ENCODE data around the gene C1QL4.

C1QL4 gene

DNA sequence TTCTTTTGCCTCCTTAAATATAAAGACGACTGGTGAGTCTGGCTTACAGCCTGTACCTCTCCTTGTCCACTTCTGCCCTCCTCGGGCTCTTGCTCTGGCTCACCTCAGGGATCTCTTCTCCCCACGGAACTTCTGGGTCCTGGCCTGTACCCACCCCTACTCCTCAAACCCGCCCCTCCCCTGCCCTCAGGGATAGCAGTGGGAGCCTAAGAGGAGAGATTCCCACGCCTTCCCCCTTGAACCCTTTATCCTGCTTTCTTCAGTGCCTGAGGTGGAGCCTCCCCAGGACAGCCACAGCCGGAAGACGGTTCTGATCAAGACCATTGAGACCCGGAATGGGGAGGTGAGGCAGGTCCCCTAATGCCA lies 39.3 kb downstream of the C1QL4 start:
- H3K4me1 ChIP-seq (ENCODE audit: insufficient read depth, low read length, severe bottlenecking), result peaks cover 8% of the 10 kb centered on the region
- H3K36me3 ChIP-seq (ENCODE audit: insufficient read depth, low read length), result no peaks in the 10 kb centered on the region
- TF ChIP-seq, protein P1, sequence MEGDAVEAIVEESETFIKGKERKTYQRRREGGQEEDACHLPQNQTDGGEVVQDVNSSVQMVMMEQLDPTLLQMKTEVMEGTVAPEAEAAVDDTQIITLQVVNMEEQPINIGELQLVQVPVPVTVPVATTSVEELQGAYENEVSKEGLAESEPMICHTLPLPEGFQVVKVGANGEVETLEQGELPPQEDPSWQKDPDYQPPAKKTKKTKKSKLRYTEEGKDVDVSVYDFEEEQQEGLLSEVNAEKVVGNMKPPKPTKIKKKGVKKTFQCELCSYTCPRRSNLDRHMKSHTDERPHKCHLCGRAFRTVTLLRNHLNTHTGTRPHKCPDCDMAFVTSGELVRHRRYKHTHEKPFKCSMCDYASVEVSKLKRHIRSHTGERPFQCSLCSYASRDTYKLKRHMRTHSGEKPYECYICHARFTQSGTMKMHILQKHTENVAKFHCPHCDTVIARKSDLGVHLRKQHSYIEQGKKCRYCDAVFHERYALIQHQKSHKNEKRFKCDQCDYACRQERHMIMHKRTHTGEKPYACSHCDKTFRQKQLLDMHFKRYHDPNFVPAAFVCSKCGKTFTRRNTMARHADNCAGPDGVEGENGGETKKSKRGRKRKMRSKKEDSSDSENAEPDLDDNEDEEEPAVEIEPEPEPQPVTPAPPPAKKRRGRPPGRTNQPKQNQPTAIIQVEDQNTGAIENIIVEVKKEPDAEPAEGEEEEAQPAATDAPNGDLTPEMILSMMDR (IDR thresholded peaks at IDR 0.05; ENCODE audit: low read length), result no peak
- TF ChIP-seq EZH2 (IDR thresholded peaks at IDR 0.05; ENCODE audit: borderline replicate concordance, low read length), result no peak
- peak overlapping the region; percentile 79; the same call in 1 of the 2 replicates for H3K4me2 ChIP-seq (ENCODE audit: low read length)
- H3K79me2 ChIP-seq (ENCODE audit: insufficient read depth, low read length), result no peaks in the 10 kb centered on the region
- H3K9me2 ChIP-seq (ENCODE audit: low read depth, low read length), result no peaks in the 10 kb centered on the region
- H3K9me3 ChIP-seq (ENCODE audit: low read length), result no peaks in the 10 kb centered on the region
- H3K27me3 ChIP-seq (ENCODE audit: insufficient read depth, low read length), result peaks cover 4% of the 10 kb centered on the region; the same call in 1 of the 2 replicates
- no peaks in the 10 kb centered on the region for H4K20me1 ChIP-seq (ENCODE audit: insufficient read depth, low read length)
- H2AFZ ChIP-seq (ENCODE audit: low read length), result no peak overlapping the region
- H3K9ac ChIP-seq (ENCODE audit: low read length), result no peak overlapping the region
- no peaks in the 10 kb centered on the region for H3F3A ChIP-seq (ENCODE audit: insufficient read depth, low read length)
- no peak overlapping the region for H3K27ac ChIP-seq (ENCODE audit: low read depth, low read length, poor library complexity, severe bottlenecking)
- H3K4me3 ChIP-seq (ENCODE audit: low read depth, low read length, poor library complexity, severe bottlenecking), result peak overlapping the region; percentile 50

DNA sequence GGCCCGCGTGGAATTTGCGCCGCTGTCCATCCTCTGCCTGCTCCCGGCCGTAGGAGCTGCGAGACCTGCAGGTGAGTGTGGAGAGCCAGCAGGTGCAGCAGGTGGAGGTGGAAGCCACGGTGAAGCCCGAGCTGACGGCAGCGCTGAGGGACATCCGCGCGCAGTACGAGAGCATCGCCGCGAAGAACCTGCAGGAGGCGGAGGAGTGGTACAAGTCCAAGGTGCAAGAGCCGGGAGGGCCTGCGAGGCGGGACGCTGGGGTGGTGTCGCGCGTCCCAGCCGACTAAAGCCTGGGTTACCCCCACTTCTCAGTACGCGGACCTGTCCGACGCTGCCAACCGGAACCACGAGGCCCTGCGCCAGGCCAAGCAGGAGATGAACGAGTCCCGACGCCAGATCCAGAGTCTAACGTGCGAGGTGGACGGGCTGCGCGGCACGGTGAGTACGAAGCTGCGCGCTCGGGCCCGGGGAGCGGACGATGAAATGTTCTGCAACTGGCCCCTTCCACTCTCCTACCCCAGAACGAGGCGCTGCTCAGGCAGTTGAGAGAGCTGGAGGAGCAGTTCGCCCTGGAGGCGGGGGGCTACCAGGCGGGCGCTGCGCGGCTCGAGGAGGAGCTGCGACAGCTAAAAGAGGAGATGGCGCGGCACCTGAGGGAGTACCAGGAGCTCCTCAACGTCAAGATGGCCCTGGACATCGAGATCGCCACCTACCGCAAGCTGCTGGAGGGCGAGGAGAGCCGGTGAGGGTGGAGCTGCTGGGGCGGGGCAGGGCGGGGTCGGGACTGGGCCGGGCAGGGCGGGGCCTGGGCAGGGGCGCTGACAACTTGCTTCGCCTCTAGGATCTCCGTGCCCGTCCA lies 39.9 kb downstream of the C1QL4 start:
- Histone ChIP-seq H3K27me3 (ENCODE audit: insufficient read depth, low read length) (peaks cover 4% of the 10 kb centered on the region; the same call in 1 of the 2 replicates), H4K20me1 (ENCODE audit: insufficient read depth, low read length) (no peaks in the 10 kb centered on the region), H3K4me3 (ENCODE audit: low read depth, low read length, poor library complexity, severe bottlenecking) (peak overlapping the region; percentile 50), H3K36me3 (ENCODE audit: insufficient read depth, low read length) (no peaks in the 10 kb centered on the region), H3K4me1 (ENCODE audit: insufficient read depth, low read length, severe bottlenecking) (peaks cover 8% of the 10 kb centered on the region), H3K9me3 (ENCODE audit: low read length) (no peaks in the 10 kb centered on the region), H3F3A (ENCODE audit: insufficient read depth, low read length) (no peaks in the 10 kb centered on the region), H2AFZ (ENCODE audit: low read length) (no peak overlapping the region), H3K79me2 (ENCODE audit: insufficient read depth, low read length) (no peaks in the 10 kb centered on the region), H3K27ac (ENCODE audit: low read depth, low read length, poor library complexity, severe bottlenecking) (no peak overlapping the region), H3K9ac (ENCODE audit: low read length) (no peak overlapping the region), H3K9me2 (ENCODE audit: low read depth, low read length) (no peaks in the 10 kb centered on the region), H3K4me2 (ENCODE audit: low read length) (peak overlapping the region; percentile 79)
- TF ChIP-seq EZH2 (IDR thresholded peaks at IDR 0.05; ENCODE audit: borderline replicate concordance, low read length), result no peak
- TF ChIP-seq, protein P1 (IDR thresholded peaks at IDR 0.05; ENCODE audit: low read length), result peak; percentile 54

DNA sequence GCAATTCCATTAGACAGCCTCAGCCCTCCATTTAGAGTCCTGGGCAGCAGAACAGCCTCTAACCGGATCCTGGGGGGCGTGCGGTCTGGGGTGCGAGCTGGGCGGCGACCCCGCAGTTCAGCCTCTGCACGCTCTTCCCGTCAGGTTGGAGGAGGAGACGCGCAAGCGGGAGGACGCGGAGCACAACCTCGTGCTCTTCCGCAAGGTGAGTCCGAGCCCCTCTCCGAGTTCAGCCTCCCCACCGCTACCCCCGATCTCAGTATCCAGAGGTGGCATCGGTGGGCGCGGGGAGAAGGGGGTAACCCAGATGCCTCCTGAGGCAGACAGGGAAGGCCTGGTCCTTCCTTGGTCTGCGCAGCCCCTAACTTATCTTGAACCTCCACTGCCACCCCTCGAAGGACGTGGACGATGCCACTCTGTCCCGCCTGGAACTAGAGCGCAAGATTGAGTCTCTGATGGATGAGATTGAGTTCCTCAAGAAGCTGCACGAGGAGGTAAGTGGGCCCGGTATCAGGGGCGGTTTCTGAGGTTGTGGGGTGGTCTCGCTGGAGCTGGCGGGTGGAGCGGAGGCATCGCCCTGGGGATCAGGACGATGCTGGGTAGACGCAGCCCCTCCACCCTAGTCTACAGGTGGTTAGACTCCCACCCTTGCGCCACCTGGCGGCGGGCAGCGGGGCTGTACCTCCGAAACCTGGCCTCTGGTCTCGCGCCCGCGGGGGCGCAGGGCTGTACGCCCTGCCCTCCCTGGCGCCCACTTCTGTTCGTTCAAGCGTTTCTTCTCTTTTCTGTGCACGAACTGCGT lies 40.8 kb downstream of the C1QL4 start:
- TF ChIP-seq, protein P1 (IDR thresholded peaks at IDR 0.05; ENCODE audit: low read length), result peak; percentile 91
- TF ChIP-seq EZH2 (IDR thresholded peaks at IDR 0.05; ENCODE audit: borderline replicate concordance, low read length), result no peak

More for the DNA sequence above, 40.8 kb downstream of the C1QL4 start:
- Histone ChIP-seq H3K4me1 (ENCODE audit: insufficient read depth, low read length, severe bottlenecking) (peaks cover 8% of the 10 kb centered on the region), H3K79me2 (ENCODE audit: insufficient read depth, low read length) (no peaks in the 10 kb centered on the region), H3K9ac (ENCODE audit: low read length) (no peak overlapping the region), H3K9me3 (ENCODE audit: low read length) (no peaks in the 10 kb centered on the region), H3K9me2 (ENCODE audit: low read depth, low read length) (no peaks in the 10 kb centered on the region), H2AFZ (ENCODE audit: low read length) (no peak overlapping the region), H4K20me1 (ENCODE audit: insufficient read depth, low read length) (no peaks in the 10 kb centered on the region), H3K36me3 (ENCODE audit: insufficient read depth, low read length) (no peaks in the 10 kb centered on the region), H3K4me2 (ENCODE audit: low read length) (peak overlapping the region; percentile 79), H3K27ac (ENCODE audit: low read depth, low read length, poor library complexity, severe bottlenecking) (no peak overlapping the region), H3K4me3 (ENCODE audit: low read depth, low read length, poor library complexity, severe bottlenecking) (peak overlapping the region; percentile 50), H3K27me3 (ENCODE audit: insufficient read depth, low read length) (peaks cover 4% of the 10 kb centered on the region; the same call in 1 of the 2 replicates), H3F3A (ENCODE audit: insufficient read depth, low read length) (no peaks in the 10 kb centered on the region)

All from OCI-LY1 (cell line).